Activated T-helper 1 cell treated with anti-CD3 and anti-CD28 coated beads, Interleukin-12 subunit alpha, Interleukin-12 subunit beta, Interleukin-2, Interleukin-4 antibody, amounts not matched to agents 30 ng/mL and 10 ng/mL and 1 ng/mL, durations not matched to agents 14 hours and 24 hours and 36 hours (primary cell): Measurements from ENCODE around the gene TIMM17A. TPM values are rescaled to one million over a fixed set of nuclear protein-coding genes. Genes with fewer than 3 reads are reported as not detected.
"Not testable (repeated sequence)": the region's sequence is repeated elsewhere in the genome, so short reads cannot be mapped to it uniquely, and the experiment has no call there.

Experiments used
- DNase-seq: peaks from one replicate; pipeline ENCODE4 v3.0.0; 2021; ENCODE audit warnings: low spot score
- H3K27ac Mint-ChIP-seq: one replicate; pipeline ENCODE4 v1.8.0; 2021; ENCODE audit warnings: mild to moderate bottlenecking, mixed read lengths
- H3K27me3 Mint-ChIP-seq: one replicate; pipeline ENCODE4 v1.8.0; 2022; ENCODE audit warnings: mild to moderate bottlenecking, moderate library complexity, mixed read lengths; ENCODE audit not compliant: insufficient read depth
- H3K36me3 Mint-ChIP-seq: one replicate; pipeline ENCODE4 v1.8.0; 2021; ENCODE audit warnings: low read depth, mixed read lengths
- H3K4me1 Mint-ChIP-seq: one replicate; pipeline ENCODE4 v1.8.0; 2021; ENCODE audit warnings: low read depth, mixed read lengths
- H3K4me3 Mint-ChIP-seq: one replicate; pipeline ENCODE4 v1.8.0; 2021; ENCODE audit warnings: mild to moderate bottlenecking, moderate library complexity, mixed read lengths
- H3K9me3 Mint-ChIP-seq: one replicate; pipeline ENCODE4 v1.8.0; 2021; ENCODE audit warnings: mixed read lengths
- intact Hi-C: fragments of 100-400 bp; cut with micrococcal nuclease; formaldehyde crosslinking; loops from one replicate; pipeline ENCODE4 v1.15.1; 2024
- total RNA-seq: library from RNA; stranded (reverse); gene quantifications from 2 replicates; pipeline ENCODE4 v1.2.3, GENCODE V29; 2022

Gene TIMM17A
- total RNA-seq, 1 donor from 2014 or later, result 117 TPM

DNA sequence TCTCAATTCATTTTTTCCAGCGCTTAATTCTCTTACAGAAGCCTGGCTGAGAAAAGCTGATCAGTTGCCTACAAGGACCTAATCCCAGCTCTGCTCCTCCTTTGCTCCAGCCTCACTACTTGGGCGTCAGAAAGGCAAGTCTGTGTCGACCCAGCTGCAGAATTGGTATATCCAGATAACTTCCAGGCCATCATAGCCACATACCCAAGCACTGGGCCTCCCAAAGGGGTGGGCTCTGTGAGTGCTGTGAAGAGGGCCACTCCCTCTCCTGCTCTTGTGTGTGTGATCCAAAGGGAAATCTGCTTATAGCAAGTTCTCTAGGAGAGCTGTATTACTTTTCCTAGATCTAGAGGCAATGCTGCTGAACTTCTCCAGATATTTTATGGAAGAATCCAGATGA is 27.0 kb upstream of the TIMM17A start:
- H3K27me3 Mint-ChIP-seq, result peaks cover 6% of the 10 kb centered on the region
- no peaks in the 10 kb centered on the region for H3K4me1 Mint-ChIP-seq
- H3K27ac Mint-ChIP-seq, result no peak overlapping the region
- DNase-seq, result no peak
- no peak overlapping the region for H3K4me3 Mint-ChIP-seq
- no peaks in the 10 kb centered on the region for H3K36me3 Mint-ChIP-seq
- no peaks in the 10 kb centered on the region for H3K9me3 Mint-ChIP-seq
- intact Hi-C loops, result no loop called here

- Mint-ChIP-seq H3K4me3 (no peak overlapping the region), H3K9me3 (no peaks in the 10 kb centered on the region), H3K4me1 (no peaks in the 10 kb centered on the region), H3K36me3 (no peaks in the 10 kb centered on the region), H3K27me3 (peaks cover 16% of the 10 kb centered on the region), H3K27ac (no peak overlapping the region)
- intact Hi-C loops, result no loop called here
- no peak for DNase-seq
Observed at GRCh38 chr1:201930137-201930536, 25.2 kb upstream of the TIMM17A start.

- no peaks in the 10 kb centered on the region for H3K9me3 Mint-ChIP-seq
- H3K4me1 Mint-ChIP-seq, result no peaks in the 10 kb centered on the region
- no peak overlapping the region for H3K27ac Mint-ChIP-seq
- no peak for DNase-seq
- peaks cover 16% of the 10 kb centered on the region for H3K27me3 Mint-ChIP-seq
- no peaks in the 10 kb centered on the region for H3K36me3 Mint-ChIP-seq
- H3K4me3 Mint-ChIP-seq, result no peak overlapping the region
- intact Hi-C loops, result no loop called here
Observed at GRCh38 chr1:201930803-201931202, 24.5 kb upstream of the TIMM17A start.

DNA sequence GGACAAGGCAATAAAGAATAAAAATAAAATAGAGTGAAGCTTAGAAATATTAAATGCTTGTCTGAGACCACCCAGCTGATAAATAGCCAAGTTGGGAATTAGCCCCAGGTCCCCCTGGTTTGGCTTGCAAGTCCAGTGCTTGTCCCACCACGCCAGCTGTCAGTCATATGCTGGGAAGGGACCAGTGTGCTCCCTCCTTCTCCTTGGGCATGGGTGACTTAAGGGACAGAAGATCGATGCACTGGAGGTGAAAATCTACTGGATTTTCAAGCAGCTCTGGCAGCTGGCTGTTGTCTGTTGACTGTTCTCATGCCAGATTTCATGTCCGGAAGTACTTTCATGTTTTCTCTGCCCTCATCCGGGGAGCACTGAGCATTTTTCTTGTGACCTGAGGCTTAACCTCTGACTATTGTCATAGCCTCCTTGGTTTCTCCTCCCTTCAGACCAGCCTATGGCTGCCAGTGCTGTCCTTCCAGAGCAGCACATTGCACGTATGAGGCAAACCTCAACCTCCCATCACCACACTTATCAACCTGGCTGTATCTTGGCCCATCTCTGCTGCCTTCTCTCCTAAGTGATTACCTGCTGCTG is 21.4 kb upstream of the TIMM17A start:
- Mint-ChIP-seq H3K27me3 (peaks cover 12% of the 10 kb centered on the region), H3K9me3 (no peaks in the 10 kb centered on the region), H3K27ac (no peak overlapping the region), H3K4me1 (no peaks in the 10 kb centered on the region), H3K4me3 (no peak overlapping the region), H3K36me3 (no peaks in the 10 kb centered on the region)
- intact Hi-C loops, result no loop called here
- DNase-seq, result no peak

- Mint-ChIP-seq H3K9me3 (no peaks in the 10 kb centered on the region), H3K27ac (no peak overlapping the region), H3K4me1 (no peaks in the 10 kb centered on the region), H3K27me3 (peaks cover 12% of the 10 kb centered on the region), H3K4me3 (no peak overlapping the region), H3K36me3 (no peaks in the 10 kb centered on the region)
- DNase-seq, result no peak
- intact Hi-C loops, result no loop called here
Observed at GRCh38 chr1:201937624-201938213, 17.6 kb upstream of the TIMM17A start.

GRCh38 chr1:201938440-201939035 is 16.8 kb upstream of the TIMM17A start:
- Mint-ChIP-seq H3K4me1 (no peaks in the 10 kb centered on the region), H3K27me3 (peaks cover 16% of the 10 kb centered on the region), H3K27ac (no peak overlapping the region), H3K9me3 (no peaks in the 10 kb centered on the region), H3K4me3 (no peak overlapping the region), H3K36me3 (no peaks in the 10 kb centered on the region)
- DNase-seq, result no peak
- intact Hi-C loops, result no loop called here

DNA sequence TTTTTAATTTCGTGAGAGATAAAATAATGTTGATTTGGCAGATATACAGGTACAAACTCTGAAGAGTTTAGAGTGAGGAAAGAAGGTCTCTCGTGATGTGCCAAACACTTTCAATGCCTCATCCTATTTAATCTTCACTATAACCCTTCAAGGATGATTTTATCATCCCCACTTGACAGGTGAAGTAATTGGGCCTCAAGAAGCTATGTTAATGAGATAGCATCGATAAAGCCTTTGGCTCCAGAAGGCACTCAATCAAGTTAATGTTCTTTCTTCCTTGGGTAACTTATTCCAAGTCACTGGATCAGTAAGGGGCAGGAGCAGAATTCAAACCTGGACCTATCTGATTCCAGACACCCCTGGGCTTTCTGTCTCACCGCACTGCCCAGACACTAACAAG is 16.2 kb upstream of the TIMM17A start:
- Mint-ChIP-seq H3K27ac (no peak overlapping the region), H3K9me3 (no peaks in the 10 kb centered on the region), H3K4me3 (no peak overlapping the region), H3K4me1 (no peaks in the 10 kb centered on the region), H3K27me3 (peaks cover 19% of the 10 kb centered on the region), H3K36me3 (no peaks in the 10 kb centered on the region)
- intact Hi-C loops, result no loop called here
- DNase-seq, result no peak

DNA sequence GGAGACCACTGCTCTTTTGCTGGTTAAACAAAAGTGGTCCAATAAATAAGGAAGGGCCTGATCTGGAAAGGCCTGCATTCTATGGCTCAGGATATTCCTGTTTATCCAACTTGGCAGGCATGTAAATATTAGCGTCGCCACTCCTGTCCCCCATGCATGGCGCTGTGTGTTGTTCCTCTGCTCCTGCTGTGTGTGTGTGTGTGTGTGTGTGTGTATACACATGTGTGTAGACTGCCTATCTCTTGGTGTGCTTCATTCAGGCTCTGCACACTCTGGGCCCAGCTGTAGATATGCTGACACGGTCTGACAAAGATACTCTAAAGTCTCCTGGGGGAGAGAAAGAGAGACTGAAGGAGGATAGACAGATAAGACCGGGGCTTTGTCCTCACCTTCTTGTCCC is 15.7 kb upstream of the TIMM17A start:
- Mint-ChIP-seq H3K27ac (no peak overlapping the region), H3K9me3 (no peaks in the 10 kb centered on the region), H3K4me3 (no peak overlapping the region), H3K36me3 (no peaks in the 10 kb centered on the region), H3K27me3 (peaks cover 18% of the 10 kb centered on the region), H3K4me1 (no peaks in the 10 kb centered on the region)
- no peak for DNase-seq
- intact Hi-C loops, result no loop called here

DNA sequence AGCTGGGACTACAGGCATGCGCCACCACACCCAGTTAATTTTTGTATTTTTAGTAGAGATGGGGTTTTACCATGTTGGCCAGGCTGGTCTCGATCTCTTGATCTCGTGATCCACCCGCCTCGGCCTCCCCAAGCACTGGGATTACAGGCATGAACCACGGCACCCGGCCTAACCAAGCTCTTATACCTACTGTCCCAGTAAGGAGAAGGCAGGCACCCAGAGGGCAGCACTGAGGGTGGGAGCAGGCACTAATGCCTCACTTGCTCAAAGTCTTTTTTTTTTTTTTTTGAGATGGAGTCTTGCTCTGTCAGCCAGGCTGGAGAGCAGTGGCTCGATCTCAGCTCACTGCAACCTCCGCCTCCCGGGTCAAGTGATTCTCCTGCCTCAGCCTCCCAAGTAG is 15.0 kb upstream of the TIMM17A start:
- H3K4me1 Mint-ChIP-seq, H3K9me3 Mint-ChIP-seq, intact Hi-C loops, H3K36me3 Mint-ChIP-seq, H3K27ac Mint-ChIP-seq, H3K4me3 Mint-ChIP-seq, DNase-seq: not testable (repeated sequence)
- H3K27me3 Mint-ChIP-seq, result peaks cover 21% of the 10 kb centered on the region

DNA sequence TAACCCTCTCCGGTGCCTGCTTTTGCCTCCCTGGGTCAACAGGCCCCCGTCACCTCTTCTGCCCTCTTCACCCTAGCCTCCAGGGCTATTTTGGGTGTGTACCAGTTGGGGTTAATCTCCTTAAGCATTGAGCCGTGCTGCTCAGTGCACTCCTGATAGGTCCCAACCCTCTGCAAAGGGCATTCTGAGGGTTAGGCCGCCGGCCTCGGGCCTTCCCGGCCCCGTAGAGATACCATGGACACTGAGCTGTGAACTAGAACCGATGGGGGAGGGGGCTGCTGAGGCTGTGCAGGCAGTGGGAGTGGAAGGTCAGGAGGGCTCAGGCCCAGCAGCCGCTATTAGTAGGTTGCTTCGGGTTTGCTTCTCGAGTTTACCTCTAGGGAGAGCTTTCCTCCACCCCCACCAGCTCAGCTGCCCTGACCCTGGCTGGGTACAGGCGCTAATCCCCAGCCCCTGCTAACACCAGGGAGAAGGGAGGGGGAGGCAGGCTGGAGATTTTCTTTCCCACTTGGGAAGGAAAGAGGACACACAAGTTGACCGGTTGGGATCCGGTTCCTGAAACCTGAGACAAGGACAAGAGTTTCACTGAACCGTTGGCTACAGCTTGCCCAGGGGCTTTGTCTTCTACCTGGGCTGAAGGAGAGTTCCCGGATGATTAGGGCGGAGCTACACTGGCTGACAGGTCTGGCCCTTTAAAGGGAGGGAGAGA is 13.7 kb upstream of the TIMM17A start:
- Mint-ChIP-seq H3K36me3 (no peaks in the 10 kb centered on the region), H3K4me3 (no peak overlapping the region), H3K27me3 (peaks cover 34% of the 10 kb centered on the region), H3K4me1 (peaks cover 3% of the 10 kb centered on the region), H3K27ac (no peak overlapping the region), H3K9me3 (no peaks in the 10 kb centered on the region)
- no peak for DNase-seq
- intact Hi-C loops, result no loop called here

- intact Hi-C loops, result no loop called here
- Mint-ChIP-seq H3K27ac (no peak overlapping the region), H3K27me3 (peaks cover 39% of the 10 kb centered on the region), H3K36me3 (no peaks in the 10 kb centered on the region), H3K4me3 (no peak overlapping the region), H3K4me1 (peaks cover 6% of the 10 kb centered on the region), H3K9me3 (no peaks in the 10 kb centered on the region)
- DNase-seq, result no peak
Observed at GRCh38 chr1:201942129-201942495, 13.2 kb upstream of the TIMM17A start.

GRCh38 chr1:201944002-201944401 is 11.3 kb upstream of the TIMM17A start:
- Mint-ChIP-seq H3K36me3 (no peaks in the 10 kb centered on the region), H3K27me3 (peaks cover 48% of the 10 kb centered on the region), H3K4me3 (no peak overlapping the region), H3K9me3 (no peaks in the 10 kb centered on the region), H3K27ac (no peak overlapping the region), H3K4me1 (peaks cover 6% of the 10 kb centered on the region)
- intact Hi-C loops, result no loop called here
- DNase-seq, result no peak

- H3K27me3 Mint-ChIP-seq, result peaks cover 48% of the 10 kb centered on the region
Observed at GRCh38 chr1:201944639-201945038, 10.7 kb upstream of the TIMM17A start.

More at GRCh38 chr1:201944639-201945038, 10.7 kb upstream of the TIMM17A start:
- Mint-ChIP-seq H3K36me3 (no peaks in the 10 kb centered on the region), H3K27ac (no peak overlapping the region), H3K9me3 (no peaks in the 10 kb centered on the region), H3K4me1 (peaks cover 6% of the 10 kb centered on the region), H3K4me3 (no peak overlapping the region)
- no peak for DNase-seq
- intact Hi-C loops, result no loop called here
